ENCODE data around the gene TEX54.

The TEX54 gene

DNA sequence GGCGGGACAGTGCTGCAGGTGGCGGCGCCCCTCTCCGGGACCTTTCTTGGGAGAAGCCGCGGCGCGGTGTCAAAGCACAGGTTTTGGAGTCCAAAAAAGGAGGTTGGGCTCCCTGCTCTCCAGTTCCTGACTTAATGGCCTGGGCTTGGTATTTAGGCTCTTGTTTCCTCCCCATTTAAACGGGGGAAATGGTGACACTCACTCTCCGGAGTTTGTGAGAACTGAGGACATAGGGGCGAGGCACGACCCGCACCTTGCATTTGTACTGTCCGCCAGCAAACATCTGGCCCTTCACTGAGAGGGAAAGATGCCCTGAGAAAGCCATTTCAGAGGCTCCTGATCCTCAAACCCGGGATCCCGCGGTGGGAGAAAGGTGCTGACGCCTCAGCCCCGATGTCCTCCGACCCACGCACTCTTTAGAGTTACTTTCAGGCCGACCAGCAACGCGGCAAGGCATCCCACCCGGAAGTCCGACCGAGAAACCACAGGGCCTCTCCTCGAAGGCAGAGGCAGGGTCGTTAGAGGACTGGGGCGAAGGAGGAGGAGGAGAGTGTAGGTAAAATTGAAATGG is 9.6 kb upstream of the TEX54 start:
- TF ChIP-seq CTCF (conservative IDR thresholded peaks at IDR 0.05; ENCODE audit: low read depth): no peak
- CTCF ChIA-PET: interaction anchor here (0.6 to 0.7 kb wide), 2 partner anchors 9 to 22 kb away, joined by 3 to 7 read pairs; no protein-coding TSS in a partner anchor
- H3K27ac ChIP-seq: peak overlapping the region; percentile 94
- DNase-seq (ENCODE audit: low spot score): no peak
- POLR2A ChIA-PET (ENCODE audit: low non-redundant PET): interaction anchor here (0.6 to 2.5 kb wide), 4 partner anchors 13 to 39 kb away, joined by 3 to 20 read pairs (median 4); partner anchors contain the start of gene SLC3A2

- CTCF ChIA-PET: interaction anchor here (0.6 kb wide), 1 partner anchor 39 kb away, joined by 3 read pairs; the partner anchor contains the start of gene SLC3A2
- peak overlapping the region; percentile 100 for H3K27ac ChIP-seq
- peak; percentile 95 for DNase-seq (ENCODE audit: low spot score)
- no peak for TF ChIP-seq CTCF (conservative IDR thresholded peaks at IDR 0.05; ENCODE audit: low read depth)
- POLR2A ChIA-PET (ENCODE audit: low non-redundant PET): interaction anchor here (0.6 to 2.5 kb wide), 13 partner anchors 8 to 178 kb away, joined by 3 to 20 read pairs (median 4); partner anchors contain the start of genes SLC3A2, TAF6L and ZBTB3
These were observed 8.9 kb upstream of the TEX54 start for GRCh38 chr11:62841361-62842170.

GRCh38 chr11:62840721-62841360 is 8.2 kb upstream of the TEX54 start:
- H3K27ac ChIP-seq: peak overlapping the region; percentile 100
- ChIA-PET CTCF (interaction anchor here (1.2 kb wide), 1 partner anchor 54 kb away, joined by 4 read pairs; no protein-coding TSS in a partner anchor), POLR2A (ENCODE audit: low non-redundant PET) (interaction anchor here (0.6 to 2.5 kb wide), 15 partner anchors 9 to 177 kb away, joined by 3 to 20 read pairs (median 4); partner anchors contain the start of genes SLC3A2, TAF6L, TMEM179B and ZBTB3)
- DNase-seq (ENCODE audit: low spot score): peak; percentile 44

- DNase-seq (ENCODE audit: low spot score): peak; percentile 74
- ChIA-PET POLR2A (ENCODE audit: low non-redundant PET) (interaction anchor here (0.6 to 2.5 kb wide), 5 partner anchors 16 to 1511 kb away, joined by 3 to 20 read pairs (median 4); partner anchors contain the start of gene TMEM179B), CTCF (interaction anchor here (0.6 to 1.2 kb wide), 2 partner anchors 45 to 53 kb away, joined by 4 to 5 read pairs; no protein-coding TSS in a partner anchor)
- no peak for TF ChIP-seq CTCF (conservative IDR thresholded peaks at IDR 0.05; ENCODE audit: low read depth)
- peak within 1 kb of the TSS; percentile 100 for H3K27ac ChIP-seq
These were observed 6.7 kb upstream of the TEX54 start, which contains the start of gene WDR74 for GRCh38 chr11:62839050-62839945. WDR74 (minus strand) TSS chr11:62839590; CDS start chr11:62839570, 20 bp downstream.

- ChIA-PET POLR2A (ENCODE audit: low non-redundant PET) (interaction anchor here (0.6 to 0.7 kb wide), 2 partner anchors 8 to 108 kb away, joined by 3 to 7 read pairs; no protein-coding TSS in a partner anchor), CTCF (no interaction called here)
- no peak for TF ChIP-seq CTCF (conservative IDR thresholded peaks at IDR 0.05; ENCODE audit: low read depth)
- peak overlapping the region; percentile 86 for H3K27ac ChIP-seq
- no peak for DNase-seq (ENCODE audit: low spot score)
These were observed 2.7 kb upstream of the TEX54 start for GRCh38 chr11:62835336-62835735.
